Cardiac fibroblast (primary cell): ENCODE measurements around the gene ANO10.
A peak's percentile ranks its signal among the peaks of the same experiment; 100 is the strongest.
"Not testable (repeated sequence)": the region's sequence is repeated elsewhere in the genome, so short reads cannot be mapped to it uniquely, and the experiment has no call there.

Experiments used
- DNase-seq, 2 donors: peaks; one replicate each; pipeline versions ENCODE4 v3.0.0 to v3.0.0-alpha.2; 2010; ENCODE audit warnings: low read depth in 2 of 2
- H3K4me3 ChIP-seq, 2 donors: replicated peaks in 1 of 2; 1 replicate in 1 of 2; 2 replicates in 1 of 2; pipeline ENCODE4 v1.5.1; 2011; ENCODE audit warnings: low read depth in 2 of 2, low read length in 2 of 2, mild to moderate bottlenecking in 2 of 2, moderate library complexity in 1 of 2
- TF ChIP-seq, protein P1 (sequence below): IDR thresholded peaks from one replicate; pipeline ENCODE4 v1.5.1; 2011; ENCODE audit warnings: low read depth, mild to moderate bottlenecking, low read length, inconsistent platforms

Gene ANO10

DNA sequence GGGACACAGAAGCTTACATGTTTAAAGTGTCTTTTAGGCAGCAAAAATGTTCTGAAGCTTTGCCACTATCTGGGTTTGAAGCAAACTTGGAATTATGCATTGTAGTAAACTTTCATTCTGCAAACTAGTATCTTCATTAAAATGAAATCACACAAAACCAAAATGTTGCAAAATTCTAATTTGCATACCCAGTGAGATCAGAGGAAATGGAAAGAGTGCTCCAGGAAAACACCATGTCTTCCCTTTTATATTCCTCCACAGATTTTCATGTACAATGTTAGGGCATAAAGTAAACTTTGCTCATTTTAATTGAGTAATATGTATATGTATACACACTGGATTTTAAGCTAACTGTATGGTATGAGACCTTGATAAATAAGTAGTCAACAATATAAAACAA is 23.9 kb downstream of the ANO10 start:
- no peak overlapping the region for H3K4me3 ChIP-seq
- TF ChIP-seq, protein P1, sequence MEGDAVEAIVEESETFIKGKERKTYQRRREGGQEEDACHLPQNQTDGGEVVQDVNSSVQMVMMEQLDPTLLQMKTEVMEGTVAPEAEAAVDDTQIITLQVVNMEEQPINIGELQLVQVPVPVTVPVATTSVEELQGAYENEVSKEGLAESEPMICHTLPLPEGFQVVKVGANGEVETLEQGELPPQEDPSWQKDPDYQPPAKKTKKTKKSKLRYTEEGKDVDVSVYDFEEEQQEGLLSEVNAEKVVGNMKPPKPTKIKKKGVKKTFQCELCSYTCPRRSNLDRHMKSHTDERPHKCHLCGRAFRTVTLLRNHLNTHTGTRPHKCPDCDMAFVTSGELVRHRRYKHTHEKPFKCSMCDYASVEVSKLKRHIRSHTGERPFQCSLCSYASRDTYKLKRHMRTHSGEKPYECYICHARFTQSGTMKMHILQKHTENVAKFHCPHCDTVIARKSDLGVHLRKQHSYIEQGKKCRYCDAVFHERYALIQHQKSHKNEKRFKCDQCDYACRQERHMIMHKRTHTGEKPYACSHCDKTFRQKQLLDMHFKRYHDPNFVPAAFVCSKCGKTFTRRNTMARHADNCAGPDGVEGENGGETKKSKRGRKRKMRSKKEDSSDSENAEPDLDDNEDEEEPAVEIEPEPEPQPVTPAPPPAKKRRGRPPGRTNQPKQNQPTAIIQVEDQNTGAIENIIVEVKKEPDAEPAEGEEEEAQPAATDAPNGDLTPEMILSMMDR, result no peak
- no peak for DNase-seq

DNA sequence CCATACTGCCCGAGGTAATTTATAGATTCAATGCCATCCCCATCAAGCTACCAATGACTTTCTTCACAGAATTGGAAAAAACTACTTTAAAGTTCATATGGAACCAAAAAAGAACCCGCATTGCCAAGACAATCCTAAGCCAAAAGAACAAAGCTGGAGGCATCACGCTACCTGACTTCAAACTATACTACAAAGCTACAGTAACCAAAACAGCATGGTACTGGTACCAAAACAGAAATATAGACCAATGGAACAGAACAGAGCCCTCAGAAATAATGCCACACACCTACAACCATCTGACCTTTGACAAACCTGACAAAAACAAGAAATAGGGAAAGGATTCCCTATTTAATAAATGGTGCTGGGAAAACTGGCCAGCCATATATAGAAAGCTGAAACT is 25.6 kb downstream of the ANO10 start:
- not testable (repeated sequence) for H3K4me3 ChIP-seq, DNase-seq

DNA sequence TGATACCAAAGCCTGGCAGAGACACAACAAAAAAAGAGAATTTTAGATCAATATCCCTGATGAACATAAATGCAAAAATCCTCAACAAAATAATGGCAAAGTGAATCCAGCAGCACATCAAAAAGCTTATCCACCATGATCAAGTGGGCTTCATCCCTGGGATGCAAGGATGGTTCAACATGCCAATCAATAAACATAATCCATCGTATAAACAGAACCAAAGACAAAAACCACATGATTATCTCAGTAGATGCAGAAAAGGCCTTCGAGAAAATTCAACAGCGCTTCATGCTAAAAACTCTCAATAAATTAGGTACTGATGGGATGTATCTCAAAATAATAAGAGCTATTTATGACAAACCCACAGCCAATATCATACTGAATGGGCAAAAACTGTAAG is 26.5 kb downstream of the ANO10 start:
- H3K4me3 ChIP-seq, DNase-seq: not testable (repeated sequence)

DNA sequence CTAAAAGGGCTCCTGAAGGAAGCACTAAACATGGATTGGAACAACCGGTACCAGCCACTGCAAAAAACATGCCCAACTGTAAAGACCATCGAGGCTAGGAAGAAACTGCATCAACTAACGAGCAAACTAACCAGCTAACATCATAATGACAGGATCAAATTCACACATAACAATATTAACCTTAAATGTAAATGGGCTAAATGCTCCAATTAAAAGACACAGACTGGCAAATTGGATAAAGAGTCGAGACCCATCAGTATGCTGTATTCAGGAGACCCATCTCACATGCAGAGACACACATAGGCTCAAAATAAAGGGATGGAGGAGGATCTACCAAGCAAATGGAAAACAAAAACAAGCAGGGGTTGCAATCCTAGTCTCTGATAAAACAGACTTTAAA is 28.2 kb downstream of the ANO10 start:
- not testable (repeated sequence) for H3K4me3 ChIP-seq, DNase-seq

DNA sequence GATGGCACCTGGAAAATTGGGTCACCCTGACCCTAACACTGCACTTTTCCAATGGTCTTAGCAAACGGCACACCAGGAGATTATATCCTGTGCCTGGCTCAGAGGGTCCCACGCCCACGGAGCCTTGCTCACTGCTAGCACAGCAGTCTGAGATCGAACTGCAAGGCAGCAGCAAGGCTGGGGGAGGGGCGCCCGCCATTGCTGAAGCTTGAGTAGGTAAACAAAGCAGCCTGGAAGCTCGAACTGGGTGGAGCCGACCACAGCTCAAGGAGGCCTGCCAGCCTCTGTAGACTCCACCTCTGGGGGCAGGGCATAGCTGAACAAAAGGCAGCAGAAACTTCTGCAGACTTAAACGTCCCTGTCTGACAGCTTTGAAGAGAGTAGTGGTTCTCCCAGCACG is 29.9 kb downstream of the ANO10 start:
- not testable (repeated sequence) for DNase-seq, H3K4me3 ChIP-seq

DNA sequence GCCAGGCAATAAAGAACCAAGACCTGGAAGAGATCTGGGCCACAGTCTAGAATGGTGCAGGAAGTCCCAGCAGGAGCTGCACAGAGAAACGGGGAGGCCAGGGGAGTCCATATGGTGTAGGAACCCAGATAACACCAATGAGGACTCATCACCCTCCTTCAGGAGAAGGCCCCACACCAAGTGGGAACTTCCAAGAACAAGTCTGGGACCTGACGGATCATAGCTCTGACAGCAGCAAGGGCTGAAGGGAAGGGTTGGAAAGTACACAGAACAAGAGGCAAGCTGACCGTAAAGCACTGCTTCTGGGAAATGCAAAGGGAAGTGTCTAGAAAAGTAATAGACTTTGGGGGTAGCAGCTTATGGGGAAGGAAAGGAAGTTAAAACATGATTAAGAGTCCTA is 34.5 kb downstream of the ANO10 start:
- DNase-seq, result no peak
- H3K4me3 ChIP-seq, result no peak overlapping the region
- TF ChIP-seq, protein P1, result no peak

DNA sequence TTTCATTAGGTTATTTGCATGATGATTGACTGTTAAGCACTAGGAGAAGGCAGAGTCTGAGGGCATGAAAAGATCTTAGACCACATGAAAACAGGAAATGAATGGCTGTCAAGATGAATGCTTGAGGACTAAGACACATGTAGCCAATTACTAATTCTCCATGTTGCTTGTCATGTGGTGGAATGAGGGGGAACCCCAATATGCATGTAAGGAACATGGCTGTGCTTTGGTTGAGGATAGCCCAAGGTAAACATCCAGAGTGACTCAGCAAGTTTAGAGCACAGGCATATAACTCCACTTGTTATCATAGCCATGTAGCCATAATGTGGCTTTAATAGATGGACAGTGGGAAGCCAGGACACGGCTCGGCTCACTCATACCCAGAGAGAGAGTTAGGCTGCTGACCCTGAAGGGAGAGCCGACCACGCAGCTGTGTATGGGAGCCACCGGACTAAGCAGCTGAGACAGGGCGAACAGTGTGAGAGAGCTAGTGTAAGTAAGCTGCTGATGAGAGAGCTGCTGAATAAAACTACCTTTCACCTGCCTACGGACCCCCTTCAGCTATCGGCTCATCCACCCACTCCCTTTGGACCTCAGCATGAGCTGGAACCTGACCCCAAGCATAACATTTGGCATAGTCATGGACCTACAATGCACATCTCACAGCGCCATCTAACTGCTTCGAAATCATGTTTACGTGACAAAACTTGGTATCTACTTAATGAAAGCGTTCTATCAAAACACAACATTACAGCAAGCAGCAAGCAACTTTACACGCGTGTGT is 37.6 kb downstream of the ANO10 start:
- H3K4me3 ChIP-seq, result no peak overlapping the region
- peak in 1 of 2 donors; percentile 39 for DNase-seq
- TF ChIP-seq, protein P1, result no peak

DNA sequence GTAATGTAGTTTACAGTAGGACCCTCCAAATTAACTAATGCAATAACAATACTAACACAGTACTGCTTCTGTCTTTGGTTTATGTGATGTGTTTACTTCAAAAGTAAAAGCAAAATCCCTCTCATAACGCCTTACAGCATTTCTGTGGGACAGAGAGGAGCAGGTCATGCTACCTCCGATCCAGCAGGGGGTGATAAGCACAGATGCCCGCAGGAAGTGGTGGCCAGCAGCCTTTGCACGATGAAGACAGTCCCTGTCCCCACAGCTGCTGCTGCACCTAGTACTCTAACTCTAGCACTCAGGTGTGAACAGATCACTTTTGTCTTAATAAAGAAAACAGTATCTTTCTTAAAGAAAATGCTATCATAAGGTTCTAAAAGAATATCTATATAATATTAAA is 38.3 kb downstream of the ANO10 start:
- no peak for DNase-seq
- TF ChIP-seq, protein P1, result peak; percentile 15
- no peak overlapping the region for H3K4me3 ChIP-seq

DNA sequence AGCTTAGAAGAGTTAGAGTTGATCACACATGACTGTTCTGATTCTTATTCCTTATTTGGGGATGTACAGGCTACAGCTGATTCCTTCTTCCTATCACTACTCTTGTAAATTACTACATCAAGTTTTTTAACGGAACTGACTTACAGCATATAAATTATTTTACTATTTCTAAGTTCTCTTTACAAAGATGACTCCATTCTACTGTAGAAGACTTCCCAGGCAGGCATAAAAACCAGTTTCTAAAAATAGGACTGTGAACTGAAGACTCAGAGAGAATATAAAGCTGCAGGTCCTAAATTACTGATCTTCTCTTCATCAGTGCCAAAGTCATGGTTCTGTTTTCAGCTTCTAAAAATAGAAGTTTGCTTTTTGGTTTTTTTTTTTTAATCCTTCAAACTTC is 38.9 kb downstream of the ANO10 start:
- TF ChIP-seq, protein P1, result no peak
- no peak overlapping the region for H3K4me3 ChIP-seq
- peak in 1 of 2 donors; percentile 3 for DNase-seq
